Measurements from ENCODE around the gene MUC5B. TPM values are rescaled to one million over a fixed set of nuclear protein-coding genes. Genes with fewer than 3 reads are reported as not detected.
"Not testable (repeated sequence)": the region's sequence is repeated elsewhere in the genome, so short reads cannot be mapped to it uniquely, and the experiment has no call there.

The MUC5B gene
- total RNA-seq, 1 donor, result not detected

DNA sequence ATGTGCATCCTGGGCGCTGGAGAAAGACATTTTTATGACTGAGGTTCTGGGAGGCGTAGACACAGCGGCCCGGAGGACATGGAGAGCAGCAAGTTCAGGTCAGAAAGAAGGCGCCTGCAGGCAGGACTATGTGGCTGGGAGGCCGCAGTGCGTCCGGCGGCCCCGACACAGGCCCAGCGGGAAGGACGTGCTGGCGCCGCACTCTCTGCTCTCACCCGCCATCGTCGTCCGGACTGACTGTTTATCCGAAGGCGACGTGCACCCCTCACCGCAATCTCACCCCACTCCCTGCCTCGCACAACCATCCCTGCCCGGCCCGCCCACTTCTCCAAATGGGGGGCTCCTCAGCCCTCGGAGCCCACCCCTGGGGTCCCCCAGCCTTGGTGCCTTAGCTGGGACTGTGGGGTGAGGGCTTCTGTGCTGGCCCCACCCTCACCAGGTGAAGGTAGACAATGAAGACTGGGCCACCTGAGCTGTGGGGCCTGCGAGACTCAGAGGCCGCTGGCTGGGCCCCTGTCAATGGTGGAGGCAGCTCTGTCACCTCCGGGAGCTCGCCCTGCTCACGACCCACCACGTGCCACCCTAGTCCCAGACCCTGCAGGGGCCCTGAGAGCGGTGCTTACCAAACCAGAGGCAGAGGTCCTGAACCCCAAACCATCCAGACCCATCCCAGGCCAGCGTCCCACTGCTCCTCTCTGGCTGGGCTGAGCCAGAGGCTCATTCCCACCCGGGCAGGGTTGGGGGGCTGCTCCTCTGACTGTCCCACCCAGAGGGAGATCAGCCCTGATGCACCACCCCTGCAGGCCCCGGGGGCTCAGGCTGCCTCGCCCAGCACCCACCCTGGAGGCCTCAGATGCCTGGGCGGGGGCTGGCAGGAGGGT, 16.2 kb upstream of the MUC5B start:
- TF ChIP-seq, protein P1, sequence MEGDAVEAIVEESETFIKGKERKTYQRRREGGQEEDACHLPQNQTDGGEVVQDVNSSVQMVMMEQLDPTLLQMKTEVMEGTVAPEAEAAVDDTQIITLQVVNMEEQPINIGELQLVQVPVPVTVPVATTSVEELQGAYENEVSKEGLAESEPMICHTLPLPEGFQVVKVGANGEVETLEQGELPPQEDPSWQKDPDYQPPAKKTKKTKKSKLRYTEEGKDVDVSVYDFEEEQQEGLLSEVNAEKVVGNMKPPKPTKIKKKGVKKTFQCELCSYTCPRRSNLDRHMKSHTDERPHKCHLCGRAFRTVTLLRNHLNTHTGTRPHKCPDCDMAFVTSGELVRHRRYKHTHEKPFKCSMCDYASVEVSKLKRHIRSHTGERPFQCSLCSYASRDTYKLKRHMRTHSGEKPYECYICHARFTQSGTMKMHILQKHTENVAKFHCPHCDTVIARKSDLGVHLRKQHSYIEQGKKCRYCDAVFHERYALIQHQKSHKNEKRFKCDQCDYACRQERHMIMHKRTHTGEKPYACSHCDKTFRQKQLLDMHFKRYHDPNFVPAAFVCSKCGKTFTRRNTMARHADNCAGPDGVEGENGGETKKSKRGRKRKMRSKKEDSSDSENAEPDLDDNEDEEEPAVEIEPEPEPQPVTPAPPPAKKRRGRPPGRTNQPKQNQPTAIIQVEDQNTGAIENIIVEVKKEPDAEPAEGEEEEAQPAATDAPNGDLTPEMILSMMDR (IDR thresholded peaks at IDR 0.05; ENCODE audit: insufficient read depth, low read depth, low read length), result no peak
- DNase-seq (ENCODE audit: low read depth), result no peak
- no peak overlapping the region for H3K4me3 ChIP-seq (ENCODE audit: low read depth, low read length)

DNA sequence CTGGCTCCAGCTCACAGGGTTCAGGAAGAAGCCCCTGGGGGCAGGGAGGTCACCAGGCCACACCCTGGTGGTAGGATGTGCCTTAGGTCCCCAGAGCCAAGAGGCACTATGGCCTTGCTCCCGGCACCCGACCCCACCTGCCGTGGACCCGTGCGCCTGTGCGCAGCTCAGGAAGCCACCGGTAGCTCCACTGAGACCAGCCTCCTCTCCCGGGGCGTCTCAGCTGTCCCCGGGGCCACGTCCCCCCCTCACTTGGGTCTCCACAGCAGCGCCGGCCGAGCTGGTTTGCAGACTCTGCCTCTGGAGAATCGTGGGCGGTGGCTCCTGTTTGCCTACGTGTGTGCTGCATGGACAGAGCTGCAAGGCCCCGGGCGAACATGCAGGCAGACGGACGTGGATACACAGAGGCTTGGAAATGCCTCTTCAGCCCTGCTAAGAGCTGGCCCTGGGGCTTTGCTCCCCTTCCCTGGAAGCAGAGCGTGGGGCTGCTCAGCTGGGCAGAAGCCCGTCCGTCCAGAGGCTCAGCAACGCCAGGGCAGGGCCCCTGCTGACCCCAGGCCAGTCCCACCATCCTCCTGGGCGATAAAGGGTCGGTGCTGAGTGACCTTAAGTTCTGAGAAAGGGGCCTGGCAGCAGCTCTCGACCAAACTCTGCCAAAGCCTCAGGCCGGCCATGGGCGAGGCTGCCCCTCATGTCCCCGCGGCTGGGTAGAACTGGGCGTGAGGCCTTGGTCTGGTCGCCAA, 15.3 kb upstream of the MUC5B start:
- TF ChIP-seq, protein P1 (IDR thresholded peaks at IDR 0.05; ENCODE audit: insufficient read depth, low read depth, low read length), result no peak

DNA sequence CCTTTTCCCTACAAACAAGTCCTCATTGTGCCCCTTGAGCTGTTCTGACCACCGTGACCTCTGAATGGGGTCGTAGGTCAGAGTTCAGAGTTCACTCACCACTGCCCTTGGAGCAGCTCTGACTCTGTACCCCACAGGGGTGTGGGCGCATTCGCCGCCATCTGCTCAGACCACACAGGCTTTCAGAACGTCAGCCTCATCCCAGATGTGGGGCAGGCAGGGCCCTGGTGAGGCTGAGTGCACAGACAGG, 14.8 kb upstream of the MUC5B start:
- H3K4me3 ChIP-seq (ENCODE audit: low read depth, low read length), result no peak overlapping the region
- no peak for DNase-seq (ENCODE audit: low read depth)
- TF ChIP-seq, protein P1 (IDR thresholded peaks at IDR 0.05; ENCODE audit: insufficient read depth, low read depth, low read length), result no peak

More for the DNA sequence above, 15.3 kb upstream of the MUC5B start:
- no peak for DNase-seq (ENCODE audit: low read depth)
- H3K4me3 ChIP-seq (ENCODE audit: low read depth, low read length), result no peak overlapping the region

DNA sequence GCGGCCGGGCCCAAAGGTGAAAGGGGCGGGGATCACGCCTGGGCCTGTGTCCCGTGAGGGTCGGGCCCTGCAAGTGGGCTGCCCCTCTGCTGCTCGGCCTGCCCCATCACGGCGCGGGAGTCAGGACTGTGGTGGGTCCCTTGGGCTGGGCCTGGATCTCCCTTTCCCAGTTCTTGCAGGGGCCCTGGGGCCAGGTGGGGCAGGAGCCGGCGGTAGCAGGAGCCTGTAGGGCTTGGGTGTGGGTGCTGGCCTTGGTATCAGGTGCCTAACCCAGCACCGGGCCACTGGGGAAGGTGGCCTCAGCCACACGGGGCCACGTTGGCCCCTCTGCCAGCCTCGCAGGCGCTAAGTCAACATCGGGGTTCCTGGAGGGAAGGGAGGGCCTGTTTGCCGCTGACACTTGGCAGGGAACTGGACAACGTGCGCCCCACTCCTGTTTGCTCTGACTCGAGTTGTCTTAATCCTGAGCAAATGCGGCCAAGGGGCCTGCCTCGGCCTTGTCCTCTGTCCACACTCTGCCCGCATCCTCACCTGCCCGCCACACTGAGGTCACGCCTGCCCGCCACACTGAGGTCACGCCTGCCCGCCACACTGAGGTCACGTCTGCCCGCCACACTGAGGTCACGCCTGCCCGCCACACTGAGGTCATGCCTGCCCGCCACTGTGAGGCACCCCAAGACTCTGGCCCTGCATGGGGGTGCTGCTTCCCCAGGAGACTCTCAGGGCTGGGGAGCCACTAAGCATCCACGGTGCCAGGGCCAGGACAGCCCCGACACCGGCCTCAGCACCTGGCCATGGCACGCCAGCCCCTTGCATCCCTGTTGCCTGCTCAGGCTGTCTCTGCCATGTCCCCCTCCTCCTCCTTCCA, 14.2 kb upstream of the MUC5B start:
- H3K4me3 ChIP-seq (ENCODE audit: low read depth, low read length), result no peak overlapping the region
- no peak for DNase-seq (ENCODE audit: low read depth)
- TF ChIP-seq, protein P1 (IDR thresholded peaks at IDR 0.05; ENCODE audit: insufficient read depth, low read depth, low read length), result no peak

DNA sequence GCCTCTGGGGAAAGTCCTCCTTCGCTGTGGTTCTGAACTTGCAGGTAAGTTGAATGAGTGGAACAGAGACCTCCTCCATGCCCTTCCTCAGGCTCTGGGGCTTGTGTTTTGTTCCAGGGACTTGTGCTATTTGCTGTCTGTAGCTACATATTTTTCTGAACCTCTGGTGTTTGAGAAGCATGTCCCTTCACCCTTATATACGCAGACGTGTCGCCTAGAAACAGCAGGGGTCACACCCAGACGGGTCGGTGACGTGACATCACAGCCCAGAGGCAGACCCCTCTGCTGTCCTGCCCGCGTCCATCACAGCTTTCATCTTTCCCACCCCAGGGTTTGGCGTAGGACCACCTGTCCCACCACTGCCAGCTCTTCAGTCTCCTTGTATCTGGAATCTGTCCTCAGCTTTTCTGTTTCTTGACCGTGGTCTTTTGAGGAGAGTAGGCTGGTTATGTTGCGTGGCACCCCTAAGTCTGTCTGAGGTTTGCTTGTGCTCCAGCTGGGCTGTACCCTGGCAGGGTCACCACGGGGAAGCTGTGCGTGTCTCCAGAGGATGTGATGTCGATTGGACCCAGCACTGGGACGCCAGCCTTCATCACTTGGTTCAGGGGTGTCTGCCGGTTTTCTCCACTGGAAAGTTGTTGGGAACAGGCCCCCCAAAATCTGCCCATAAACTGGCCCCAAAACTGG, 13.4 kb upstream of the MUC5B start:
- DNase-seq (ENCODE audit: low read depth), result no peak
- TF ChIP-seq, protein P1 (IDR thresholded peaks at IDR 0.05; ENCODE audit: insufficient read depth, low read depth, low read length), result no peak
- H3K4me3 ChIP-seq (ENCODE audit: low read depth, low read length), result no peak overlapping the region

DNA sequence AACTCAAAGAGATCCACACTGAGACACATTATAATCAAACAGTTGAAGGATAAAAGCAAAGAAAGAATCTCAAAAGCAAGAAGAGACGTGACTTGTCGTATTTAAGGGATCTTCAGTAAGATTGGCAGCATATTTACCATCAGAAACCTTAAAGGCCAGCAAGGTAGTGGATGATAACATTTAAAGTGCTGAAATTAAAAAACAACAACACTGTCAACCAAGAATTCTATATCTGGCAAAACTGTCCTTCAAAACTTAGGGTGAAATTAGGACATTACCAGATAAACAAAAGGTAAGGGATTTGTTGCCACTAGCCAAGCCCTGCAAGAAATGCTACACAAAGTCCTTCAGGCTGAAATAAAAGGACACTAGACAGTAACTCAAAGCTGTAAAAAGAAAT, 11.0 kb upstream of the MUC5B start:
- TF ChIP-seq, protein P1 (IDR thresholded peaks at IDR 0.05; ENCODE audit: insufficient read depth, low read depth, low read length), result no peak
- DNase-seq (ENCODE audit: low read depth), result no peak
- H3K4me3 ChIP-seq (ENCODE audit: low read depth, low read length), result no peak overlapping the region

DNA sequence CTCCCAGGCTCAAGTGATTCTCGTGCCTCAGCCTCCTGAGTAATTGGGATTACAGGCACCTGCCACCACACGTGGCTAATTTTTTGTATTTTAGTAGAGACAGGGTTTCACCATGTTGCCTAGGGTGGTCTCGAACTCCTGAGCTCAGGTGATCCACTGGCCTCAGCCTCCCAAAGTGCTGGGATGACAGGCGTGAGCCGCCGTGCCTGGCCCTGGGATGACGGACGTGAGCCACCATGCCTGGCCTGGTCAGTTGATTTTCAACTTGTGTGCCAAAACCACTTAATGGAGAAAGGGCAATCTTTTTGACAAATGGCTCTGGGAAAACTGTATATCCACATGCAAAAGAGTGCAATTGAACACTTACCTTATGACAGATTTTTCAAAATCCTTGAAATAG, 7.0 kb upstream of the MUC5B start:
- not testable (repeated sequence) for H3K4me3 ChIP-seq (ENCODE audit: low read depth, low read length); DNase-seq (ENCODE audit: low read depth)
